ENCODE data around the gene LRRC8B. TPM values are rescaled to one million over a fixed set of nuclear protein-coding genes. Genes with fewer than 3 reads are reported as not detected.

The LRRC8B gene
- total and polyA plus RNA-seq, 2 of the 8 experiments (the other 6 are each of a cell fraction or from before 2014, with no cell fraction given) = 18.4 to 29.2 TPM

DNA sequence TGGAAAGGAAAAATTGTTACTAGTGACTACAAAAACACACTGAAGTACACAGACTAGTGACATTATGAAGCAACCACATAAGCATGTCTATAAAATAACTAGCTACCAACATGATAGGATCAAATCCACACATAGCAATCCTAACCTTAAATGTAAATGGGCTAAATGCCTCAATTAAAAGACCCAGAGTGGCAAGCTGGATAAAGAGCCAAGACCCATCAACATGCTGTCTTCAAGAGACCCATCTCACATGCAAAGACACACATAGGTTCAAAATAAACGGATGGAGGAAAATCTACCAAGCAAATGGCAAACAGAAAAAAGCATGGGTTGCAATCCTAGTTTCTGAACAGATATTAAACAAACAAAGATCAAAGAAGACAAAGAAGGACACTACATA is 49.4 kb upstream of the LRRC8B start:
- no peaks in the 10 kb centered on the region for H4K20me1 ChIP-seq (replicated peaks in 1 of 2; ENCODE audit: control insufficient read depth in 1 of 2, insufficient read depth in 2 of 2, low read length in 2 of 2)
- H3K36me3 ChIP-seq (ENCODE audit: control insufficient read depth in 2 of 4, insufficient read depth in 4 of 4, low read length in 3 of 4) = no peaks in the 10 kb centered on the region
- no peaks in the 10 kb centered on the region for H3K27me3 ChIP-seq (replicated peaks in 1 of 4; ENCODE audit: control insufficient read depth in 3 of 4, extremely low read depth in 1 of 4, insufficient read depth in 3 of 4, low read length in 3 of 4)
- H3K4ac ChIP-seq (replicated peaks; ENCODE audit: insufficient read length, low read depth, low read length) = no peak overlapping the region
- H2AFZ ChIP-seq (ENCODE audit: low read length) = no peak overlapping the region
- no peak overlapping the region for H3K23ac ChIP-seq (ENCODE audit: insufficient read length)
- H2AK5ac ChIP-seq (ENCODE audit: low read depth, low read length) = no peak overlapping the region
- no peak for DNase-seq (ENCODE audit: low read depth in 1 of 2, low spot score in 2 of 2)
- no peaks in the 10 kb centered on the region for H3K23me2 ChIP-seq (ENCODE audit: low read depth, low read length)
- H3K27ac ChIP-seq (ENCODE audit: low read depth, low read length) = no peak overlapping the region
- no peak overlapping the region for H3K9ac ChIP-seq (replicated peaks in 1 of 4; ENCODE audit: extremely low read depth in 1 of 4, low read depth in 3 of 4, low read length in 3 of 4)
- no peak for FAIRE-seq
- ChIA-PET POLR2A (ENCODE audit: partially characterized antibody) (no interaction called here), CTCF (ENCODE audit: partially characterized antibody) (interaction anchor here (0.6 to 1.4 kb wide), 4 partner anchors 8 to 807 kb away, joined by 3 to 4 read pairs (median 3); no protein-coding TSS in a partner anchor)
- no peak overlapping the region for H2BK5ac ChIP-seq (ENCODE audit: low read depth, low read length)
- no peak overlapping the region for H4K8ac ChIP-seq (ENCODE audit: extremely low read depth, insufficient read depth, low read length)
- H3K4me1 ChIP-seq (replicated peaks in 1 of 4; ENCODE audit: control insufficient read depth in 3 of 4, insufficient read depth in 4 of 4, low read length in 3 of 4) = no peaks in the 10 kb centered on the region
- no peak overlapping the region for H2BK12ac ChIP-seq (ENCODE audit: low read depth, low read length)
- no peak overlapping the region for H2BK15ac ChIP-seq (ENCODE audit: low read length)
- H3K56ac ChIP-seq (replicated peaks; ENCODE audit: insufficient read length, low read depth, low read length) = no peak overlapping the region
- H3K9me3 ChIP-seq (ENCODE audit: insufficient read depth in 2 of 2, low read depth in 1 of 2, low read length in 1 of 2) = 0 out of 4 replicates have a peak, but pooled peaks cover 0 to 5% of the 10 kb centered on the region in 2 experiments
- no peak overlapping the region for H2BK20ac ChIP-seq (ENCODE audit: low read length)
- no peak overlapping the region for H3K18ac ChIP-seq (ENCODE audit: extremely low read depth, low read length)
- H3K79me2 ChIP-seq (ENCODE audit: control insufficient read depth in 1 of 2, insufficient read depth in 2 of 2, low read length in 2 of 2) = no peaks in the 10 kb centered on the region
- no peak overlapping the region for H4K91ac ChIP-seq (replicated peaks; ENCODE audit: insufficient read length, low read length)
- H4K5ac ChIP-seq (ENCODE audit: insufficient read length, low read depth, low read length) = no peak overlapping the region
- H3K4me3 ChIP-seq (ENCODE audit: extremely low read depth in 1 of 4, insufficient read depth in 2 of 4, low read depth in 3 of 4, low read length in 4 of 4) = no peak overlapping the region
- 90% methylated on average over 1 of the region's 1 CpG; no CpG with 5 or more reads in 1 of the 2 experiments for WGBS, 2 experiments (ENCODE audit: extremely low coverage in 1 of 2, insufficient coverage in 1 of 2, insufficient read length in 1 of 2, insufficient replicate concordance in 2 of 2, low coverage in 1 of 2, low lambda C conversion rate in 2 of 2, missing lambda C conversion rate in 1 of 2)
- no peaks in the 10 kb centered on the region for H3K79me1 ChIP-seq (ENCODE audit: low read depth, low read length)
- H3K14ac ChIP-seq (ENCODE audit: insufficient read length) = no peak overlapping the region
- H3K4me2 ChIP-seq (ENCODE audit: insufficient read depth in 1 of 2, low read depth in 2 of 2, low read length in 2 of 2) = no peak overlapping the region
- no peak overlapping the region for H2BK120ac ChIP-seq (replicated peaks; ENCODE audit: low read depth, low read length)
- TF ChIP-seq CBX5 (IDR thresholded peaks at IDR 0.05; ENCODE audit: low read depth, low read length) = no peak
- no peak for TF ChIP-seq RNF2 (IDR thresholded peaks at IDR 0.05; ENCODE audit: borderline replicate concordance, low read depth, low read length, missing control alignments, poor library complexity, severe bottlenecking)
- TF ChIP-seq, protein P1, sequence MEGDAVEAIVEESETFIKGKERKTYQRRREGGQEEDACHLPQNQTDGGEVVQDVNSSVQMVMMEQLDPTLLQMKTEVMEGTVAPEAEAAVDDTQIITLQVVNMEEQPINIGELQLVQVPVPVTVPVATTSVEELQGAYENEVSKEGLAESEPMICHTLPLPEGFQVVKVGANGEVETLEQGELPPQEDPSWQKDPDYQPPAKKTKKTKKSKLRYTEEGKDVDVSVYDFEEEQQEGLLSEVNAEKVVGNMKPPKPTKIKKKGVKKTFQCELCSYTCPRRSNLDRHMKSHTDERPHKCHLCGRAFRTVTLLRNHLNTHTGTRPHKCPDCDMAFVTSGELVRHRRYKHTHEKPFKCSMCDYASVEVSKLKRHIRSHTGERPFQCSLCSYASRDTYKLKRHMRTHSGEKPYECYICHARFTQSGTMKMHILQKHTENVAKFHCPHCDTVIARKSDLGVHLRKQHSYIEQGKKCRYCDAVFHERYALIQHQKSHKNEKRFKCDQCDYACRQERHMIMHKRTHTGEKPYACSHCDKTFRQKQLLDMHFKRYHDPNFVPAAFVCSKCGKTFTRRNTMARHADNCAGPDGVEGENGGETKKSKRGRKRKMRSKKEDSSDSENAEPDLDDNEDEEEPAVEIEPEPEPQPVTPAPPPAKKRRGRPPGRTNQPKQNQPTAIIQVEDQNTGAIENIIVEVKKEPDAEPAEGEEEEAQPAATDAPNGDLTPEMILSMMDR (IDR thresholded peaks at IDR 0.05; ENCODE audit: control extremely low read depth in 1 of 3, insufficient read depth in 1 of 3, low read depth in 1 of 3, low read length in 3 of 3) = no peak
- TF ChIP-seq ASH2L (IDR thresholded peaks at IDR 0.05; ENCODE audit: low read length) = no peak
- TF ChIP-seq PHF8 (conservative IDR thresholded peaks at IDR 0.05; ENCODE audit: low read depth, low read length) = no peak
- TF ChIP-seq CBX8 (IDR thresholded peaks at IDR 0.05; ENCODE audit: borderline replicate concordance, low read depth, low read length) = no peak
- TF ChIP-seq, protein P2, sequence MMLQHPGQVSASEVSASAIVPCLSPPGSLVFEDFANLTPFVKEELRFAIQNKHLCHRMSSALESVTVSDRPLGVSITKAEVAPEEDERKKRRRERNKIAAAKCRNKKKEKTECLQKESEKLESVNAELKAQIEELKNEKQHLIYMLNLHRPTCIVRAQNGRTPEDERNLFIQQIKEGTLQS (IDR thresholded peaks at IDR 0.05; ENCODE audit: insufficient read depth, low read depth, low read length) = no peak
- TF ChIP-seq SP4 (IDR thresholded peaks at IDR 0.05; ENCODE audit: low read length) = no peak
- TF ChIP-seq, protein P3, sequence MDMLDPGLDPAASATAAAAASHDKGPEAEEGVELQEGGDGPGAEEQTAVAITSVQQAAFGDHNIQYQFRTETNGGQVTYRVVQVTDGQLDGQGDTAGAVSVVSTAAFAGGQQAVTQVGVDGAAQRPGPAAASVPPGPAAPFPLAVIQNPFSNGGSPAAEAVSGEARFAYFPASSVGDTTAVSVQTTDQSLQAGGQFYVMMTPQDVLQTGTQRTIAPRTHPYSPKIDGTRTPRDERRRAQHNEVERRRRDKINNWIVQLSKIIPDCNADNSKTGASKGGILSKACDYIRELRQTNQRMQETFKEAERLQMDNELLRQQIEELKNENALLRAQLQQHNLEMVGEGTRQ (IDR thresholded peaks at IDR 0.05; ENCODE audit: low read length) = no peak
- TF ChIP-seq SP2 (IDR thresholded peaks at IDR 0.05; ENCODE audit: low read length) = no peak

Measured in H1 (cell line).